GM12878 (cell line): ENCODE results near the gene CARF. TPM values are rescaled to one million over a fixed set of nuclear protein-coding genes. Genes with fewer than 3 reads are reported as not detected.
"Not testable (repeated sequence)": the region's sequence is repeated elsewhere in the genome, so short reads cannot be mapped to it uniquely, and the experiment has no call there.

ENCODE experiments used
- ATAC-seq: fragments of 200-7000 bp; cut with Tn5 transposase; 3 replicates; pipeline ENCODE4 v1.9.1; 2020; ENCODE audit warnings: mild to moderate bottlenecking, moderate library complexity
- BruUV-seq: library from RNA; stranded (reverse); fragments of 400-500 nt; replicated peaks from 2 replicates; lab custom pipeline; 2021; lab: Mats Ljungman, UMichigan
- CTCF ChIA-PET: fragments of 300-600 bp; sonication (Branson Sonifier 250); formaldehyde crosslinking; extraction: SDS; loops from one replicate; lab custom pipeline; 2021; ENCODE audit warnings: inconsistent platforms; lab: Yijun Ruan, JAX
- POLR2A ChIA-PET: fragments of 350-600 bp; formaldehyde crosslinking; extraction: SDS; loops from one replicate; lab custom pipeline; 2021; ENCODE audit warnings: inconsistent platforms; lab: Charles Lee
- RAD21 ChIA-PET: fragments of 300-600 bp; sonication (Branson Sonifier 250); formaldehyde crosslinking; loops from one replicate; lab custom pipeline; 2023; ENCODE audit warnings: antibody characterized with exemption; ENCODE audit not compliant: unreplicated experiment; lab: Charles Lee
- SMC1A ChIA-PET: fragments of 300-600 bp; sonication (Branson Sonifier 250); formaldehyde crosslinking; loops from one replicate; lab custom pipeline; 2023; ENCODE audit not compliant: unreplicated experiment, uncharacterized antibody; lab: Charles Lee
- DNase-seq: peaks from one replicate; pipeline ENCODE4 v3.0.0-alpha.2; 2011; ENCODE audit warnings: low read depth, low spot score
- FAIRE-seq: peaks from 3 replicates; lab custom pipeline; 2011; peaks lifted over from hg19 to GRCh38; lab: Jason Lieb, UNC
- H2AFZ ChIP-seq: 2 replicates; pipeline ENCODE4 v1.6.0; 2011; ENCODE audit warnings: low read depth, low read length, control low read depth; ENCODE audit not compliant: control insufficient read depth
- H3K27ac ChIP-seq: 2 replicates; pipeline ENCODE4 v1.5.1; 2011; ENCODE audit warnings: control low read depth; ENCODE audit not compliant: control insufficient read depth, insufficient read depth
- H3K27me3 ChIP-seq, 2 experiments: replicated peaks in 1 of 2; 2 replicates each; pipeline versions ENCODE4 v1.6.0 to v1.6.1; 2011; ENCODE audit warnings: low read length in 1 of 2; ENCODE audit not compliant: control insufficient read depth in 2 of 2, insufficient read depth in 2 of 2
- H3K36me3 ChIP-seq, 2 experiments: 2 replicates each; pipeline ENCODE4 v1.5.1; 2011; ENCODE audit warnings: low read length in 1 of 2; ENCODE audit not compliant: control insufficient read depth in 2 of 2, insufficient read depth in 2 of 2
- H3K4me1 ChIP-seq: 2 replicates; pipeline ENCODE4 v1.6.1; 2011; ENCODE audit warnings: mild to moderate bottlenecking, low read length, moderate library complexity, mixed read lengths; ENCODE audit not compliant: control insufficient read depth, insufficient read depth
- H3K4me2 ChIP-seq: 2 replicates; pipeline ENCODE4 v1.6.0; 2011; ENCODE audit warnings: control low read depth; ENCODE audit not compliant: control insufficient read depth, insufficient read depth
- H3K4me3 ChIP-seq: fragments of 200-600 bp; sonication (generic); 2 replicates; pipeline ENCODE4 v1.5.1; 2016
- H3K79me2 ChIP-seq: 2 replicates; pipeline ENCODE4 v1.6.0; 2011; ENCODE audit warnings: low read length; ENCODE audit not compliant: control insufficient read depth, insufficient read depth
- H3K9ac ChIP-seq: 2 replicates; pipeline ENCODE4 v1.8.0; 2011; ENCODE audit warnings: low read length, control low read depth, mixed read lengths; ENCODE audit not compliant: control insufficient read depth, insufficient read depth
- H3K9me3 ChIP-seq: replicated peaks from 3 replicates; pipeline ENCODE4 v1.5.1; 2011; ENCODE audit warnings: mild to moderate bottlenecking, low read length; ENCODE audit not compliant: control insufficient read depth, insufficient read depth
- H4K20me1 ChIP-seq: 2 replicates; pipeline ENCODE4 v1.6.0; 2011; ENCODE audit not compliant: control insufficient read depth, insufficient read depth
- EZH2 ChIP-seq: IDR thresholded peaks from 2 replicates; pipeline ENCODE4 v1.6.1; 2012; ENCODE audit warnings: low read depth, mild to moderate bottlenecking, control low read depth, inconsistent platforms, low read length, borderline replicate concordance; ENCODE audit not compliant: control insufficient read depth
- HDAC6 ChIP-seq: fragments of 200-600 bp; sonication (generic); IDR thresholded peaks from one replicate; pipeline ENCODE4 v1.8.0; 2017; ENCODE audit warnings: antibody characterized with exemption; ENCODE audit not compliant: unreplicated experiment
- MEF2B ChIP-seq: fragments of 450-650 bp; IDR thresholded peaks from 2 replicates; pipeline ENCODE4 v1.6.1; 2018; ENCODE audit warnings: mild to moderate bottlenecking, moderate library complexity; ENCODE audit not compliant: partially characterized antibody, poor library complexity, severe bottlenecking
- NR2C1 ChIP-seq: fragments of 450-650 bp; IDR thresholded peaks from 2 replicates; pipeline ENCODE4 v1.6.1; 2017; ENCODE audit warnings: antibody characterized with exemption, mild to moderate bottlenecking, moderate library complexity
- NRF1 ChIP-seq: conservative IDR thresholded peaks from 2 replicates; pipeline ENCODE4 v1.6.1; 2011; ENCODE audit warnings: mild to moderate bottlenecking, low read depth, low read length, improper control_type of control experiment
- PBX3 ChIP-seq: IDR thresholded peaks from 2 replicates; pipeline ENCODE4 v1.6.1; 2011; ENCODE audit warnings: mild to moderate bottlenecking, low read depth, low read length, moderate library complexity; ENCODE audit not compliant: insufficient replicate concordance
- POLR2A ChIP-seq: IDR thresholded peaks from 2 replicates; pipeline ENCODE4 v1.6.1; 2011; ENCODE audit warnings: low read depth, mild to moderate bottlenecking, low read length
- POLR2AphosphoS2 ChIP-seq: IDR thresholded peaks from 2 replicates; pipeline ENCODE4 v1.6.1; 2011; ENCODE audit warnings: low read depth, mild to moderate bottlenecking, low read length, improper control_type of control experiment, moderate library complexity
- RCOR1 ChIP-seq: conservative IDR thresholded peaks from 2 replicates; pipeline ENCODE4 v1.6.1; 2012; ENCODE audit warnings: low read depth, low read length, improper control_type of control experiment
- SMAD1 ChIP-seq: fragments of 450-650 bp; IDR thresholded peaks from 2 replicates; pipeline ENCODE4 v1.6.1; 2018; ENCODE audit warnings: mild to moderate bottlenecking, low read depth; ENCODE audit not compliant: partially characterized antibody
- SMARCA5 ChIP-seq: fragments of 450-650 bp; IDR thresholded peaks from 2 replicates; pipeline ENCODE4 v1.6.1; 2017; ENCODE audit warnings: mild to moderate bottlenecking
- TCF12 ChIP-seq: IDR thresholded peaks from 2 replicates; pipeline ENCODE4 v1.6.1; 2011; ENCODE audit warnings: low read depth, mild to moderate bottlenecking, low read length
- ZNF207 ChIP-seq: fragments of 450-650 bp; IDR thresholded peaks from 2 replicates; pipeline ENCODE4 v1.6.1; 2014; ENCODE audit warnings: antibody characterized with exemption, mild to moderate bottlenecking, borderline replicate concordance
- WGBS: methylation state at CpG from one replicate; pipeline ENCODE4 v1.1.6; 2016; ENCODE audit warnings: low lambda C conversion rate; ENCODE audit not compliant: insufficient replicate concordance, insufficient coverage; ENCODE audit errors: missing lambda C conversion rate; 5-methylcytosine and 5-hydroxymethylcytosine counted together
- in situ Hi-C: fragments of 300-500 bp; cut with MboI; formaldehyde crosslinking; loops from 9 replicates; pipeline ENCODE4 v1.14.3; 2018; ENCODE audit warnings: mixed read lengths
- intact Hi-C: fragments of 100-400 bp; cut with micrococcal nuclease; formaldehyde crosslinking; loops from one replicate; pipeline ENCODE4 v1.14.2; 2022; ENCODE audit not compliant: unreplicated experiment
- polyA plus RNA-seq, 11 experiments: library from polyadenylated mRNA; depleted of rRNA in 4 of 11; unstranded in 6 of 11; stranded (reverse) in 5 of 11; fragments of >200 nt; fragmentation: Nextera tagmentation in 4 of 11; fragmentation: Illumina TruSeq in 1 of 11; extraction: Ambion mirVana in 4 of 11; extraction: Trizol in 1 of 11; gene quantifications; 1 replicate in 1 of 11; 2 replicates in 10 of 11; pipeline versions ENCODE4 v1.2.1 to v1.2.3, GENCODE V29; 2011 to 2016; ENCODE audit warnings: inconsistent platforms in 2 of 11, missing spikeins in 2 of 11, low read depth in 1 of 11
- total RNA-seq, 4 experiments: library from RNA; depleted of rRNA in 3 of 4; stranded (reverse); fragments of >200 nt in 3 of 4; fragmentation: Illumina TruSeq in 1 of 4; extraction: Trizol in 1 of 4; gene quantifications; 2 replicates each; pipeline versions ENCODE4 v1.2.1 to v1.2.3, GENCODE V29; 2013 to 2021

CARF gene
- total and polyA plus RNA-seq, 10 of the 15 experiments (the other 5 are each of a cell fraction or from before 2014, with no cell fraction given): 1.8 to 11.5 (median 6.9) TPM

GRCh38 chr2:202945497-202945896 lies 33.4 kb downstream of the CARF start:
- Histone ChIP-seq H3K4me3 (no peak overlapping the region), H3K27me3 (no peaks in the 10 kb centered on the region), H3K36me3 (no peaks in the 10 kb centered on the region; a peak in 1 of 4 replicates), H3K9me3 (0 out of 3 replicates have a peak, but pooled peaks cover 2% of the 10 kb centered on the region), H2AFZ (no peak overlapping the region), H3K9ac (no peak overlapping the region), H3K79me2 (no peaks in the 10 kb centered on the region), H3K4me1 (no peaks in the 10 kb centered on the region), H3K4me2 (no peak overlapping the region), H3K27ac (no peak overlapping the region), H4K20me1 (no peaks in the 10 kb centered on the region)
- DNase-seq (no peak), FAIRE-seq (no peak), ATAC-seq (no peak)
- TF ChIP-seq HDAC6: no peak
- TF ChIP-seq RCOR1: no peak
- no peak for TF ChIP-seq PBX3
- no peak for TF ChIP-seq SMARCA5
- no peak for TF ChIP-seq EZH2
- TF ChIP-seq TCF12: no peak
- no peak for TF ChIP-seq NR2C1
- no peak for TF ChIP-seq POLR2A
- no peak for TF ChIP-seq NRF1
- no peak for TF ChIP-seq SMAD1
- TF ChIP-seq ZNF207: no peak
- TF ChIP-seq POLR2AphosphoS2: no peak
- no peak for TF ChIP-seq MEF2B
- in situ Hi-C loops (no loop called here), intact Hi-C loops (no loop called here)
- BruUV-seq: no TSS peak
- ChIA-PET RAD21 (no interaction called here), POLR2A (no interaction called here), CTCF (no interaction called here), SMC1A (no interaction called here)
- WGBS: 98% methylated on average over 2 of the region's 2 CpGs

- H3K9me3 ChIP-seq, H3K27me3 ChIP-seq, RAD21 ChIA-PET, H3K79me2 ChIP-seq, FAIRE-seq, H4K20me1 ChIP-seq, in situ Hi-C loops, DNase-seq, H2AFZ ChIP-seq, H3K4me1 ChIP-seq, BruUV-seq, H3K27ac ChIP-seq, H3K36me3 ChIP-seq, ATAC-seq, H3K9ac ChIP-seq, intact Hi-C loops, H3K4me3 ChIP-seq, H3K4me2 ChIP-seq: not testable (repeated sequence)
- ChIA-PET CTCF (interaction anchor here (0.6 kb wide), 1 partner anchor 1588 kb away, joined by 3 read pairs; no protein-coding TSS in a partner anchor), POLR2A (interaction anchor here (0.6 kb wide), 1 partner anchor 184 kb away, joined by 4 read pairs; no protein-coding TSS in a partner anchor), SMC1A (interaction anchor here (0.7 to 1.4 kb wide), 3 partner anchors 18 to 907 kb away, joined by 3 to 5 read pairs (median 3); no protein-coding TSS in a partner anchor)
- WGBS: 95% methylated on average over 3 of the region's 3 CpGs
These were observed 37.3 kb downstream of the CARF start for GRCh38 chr2:202949333-202949732.
